ENCODE measurements around the gene C1orf94. TPM values are rescaled to one million over a fixed set of nuclear protein-coding genes. Genes with fewer than 3 reads are reported as not detected.

The C1orf94 gene
- total RNA-seq, 1 experiment from 2014 or later, result 6.0 TPM

- ChIA-PET CTCF (interaction anchor here (0.6 to 1.8 kb wide), 8 partner anchors 8 to 576 kb away, joined by 3 to 13 read pairs (median 4); partner anchors contain the start of gene C1orf94), POLR2A (interaction anchor here (0.6 to 5.0 kb wide), 7 partner anchors 9 to 473 kb away, joined by 3 to 29 read pairs (median 5); partner anchors contain the start of gene C1orf94)
- peak overlapping the region; percentile 86 for H3K27ac Mint-ChIP-seq
- no peaks in the 10 kb centered on the region for H3K9me3 Mint-ChIP-seq
- peak; percentile 80 for DNase-seq (ENCODE audit: low spot score)
- no peaks in the 10 kb centered on the region for H3K36me3 Mint-ChIP-seq
- peaks cover 37% of the 10 kb centered on the region for H3K4me1 Mint-ChIP-seq
- peak; percentile 37 for ATAC-seq
- no peaks in the 10 kb centered on the region; the same call in none of the 2 replicates for H3K27me3 Mint-ChIP-seq (ENCODE audit: low read depth)
- H3K4me3 Mint-ChIP-seq, result peak overlapping the region; percentile 90
- TF ChIP-seq, protein P1, sequence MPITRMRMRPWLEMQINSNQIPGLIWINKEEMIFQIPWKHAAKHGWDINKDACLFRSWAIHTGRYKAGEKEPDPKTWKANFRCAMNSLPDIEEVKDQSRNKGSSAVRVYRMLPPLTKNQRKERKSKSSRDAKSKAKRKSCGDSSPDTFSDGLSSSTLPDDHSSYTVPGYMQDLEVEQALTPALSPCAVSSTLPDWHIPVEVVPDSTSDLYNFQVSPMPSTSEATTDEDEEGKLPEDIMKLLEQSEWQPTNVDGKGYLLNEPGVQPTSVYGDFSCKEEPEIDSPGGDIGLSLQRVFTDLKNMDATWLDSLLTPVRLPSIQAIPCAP (CRISPR knock-in tag; IDR thresholded peaks at IDR 0.05), result no peak
- TF ChIP-seq JAZF1 (CRISPR knock-in tag; IDR thresholded peaks at IDR 0.05), result no peak
- TF ChIP-seq PREB (CRISPR knock-in tag; IDR thresholded peaks at IDR 0.05; ENCODE audit: borderline replicate concordance), result no peak
- no peak for TF ChIP-seq KAT7 (CRISPR knock-in tag; IDR thresholded peaks at IDR 0.05; ENCODE audit: borderline replicate concordance)
- TF ChIP-seq ZNF232 (CRISPR knock-in tag; IDR thresholded peaks at IDR 0.05), result no peak
- TF ChIP-seq, protein P2, sequence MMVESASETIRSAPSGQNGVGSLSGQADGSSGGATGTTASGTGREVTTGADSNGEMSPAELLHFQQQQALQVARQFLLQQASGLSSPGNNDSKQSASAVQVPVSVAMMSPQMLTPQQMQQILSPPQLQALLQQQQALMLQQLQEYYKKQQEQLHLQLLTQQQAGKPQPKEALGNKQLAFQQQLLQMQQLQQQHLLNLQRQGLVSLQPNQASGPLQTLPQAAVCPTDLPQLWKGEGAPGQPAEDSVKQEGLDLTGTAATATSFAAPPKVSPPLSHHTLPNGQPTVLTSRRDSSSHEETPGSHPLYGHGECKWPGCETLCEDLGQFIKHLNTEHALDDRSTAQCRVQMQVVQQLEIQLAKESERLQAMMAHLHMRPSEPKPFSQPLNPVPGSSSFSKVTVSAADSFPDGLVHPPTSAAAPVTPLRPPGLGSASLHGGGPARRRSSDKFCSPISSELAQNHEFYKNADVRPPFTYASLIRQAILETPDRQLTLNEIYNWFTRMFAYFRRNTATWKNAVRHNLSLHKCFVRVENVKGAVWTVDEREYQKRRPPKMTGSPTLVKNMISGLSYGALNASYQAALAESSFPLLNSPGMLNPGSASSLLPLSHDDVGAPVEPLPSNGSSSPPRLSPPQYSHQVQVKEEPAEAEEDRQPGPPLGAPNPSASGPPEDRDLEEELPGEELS (CRISPR knock-in tag; IDR thresholded peaks at IDR 0.05), result no peak
- TF ChIP-seq E2F4 (CRISPR knock-in tag; IDR thresholded peaks at IDR 0.05; ENCODE audit: borderline replicate concordance, low read depth), result no peak
- no peak for TF ChIP-seq IRF2 (CRISPR knock-in tag; IDR thresholded peaks at IDR 0.05; ENCODE audit: borderline replicate concordance, low read depth)
- no peak for TF ChIP-seq ERG (CRISPR knock-in tag; IDR thresholded peaks at IDR 0.05)
- no peak for TF ChIP-seq ELF4 (CRISPR knock-in tag; IDR thresholded peaks at IDR 0.05; ENCODE audit: low read depth)
- 0 out of 2 replicates have a peak, but pooled peaks have one; percentile 25 for TF ChIP-seq FOXK1 (CRISPR knock-in tag; IDR thresholded peaks at IDR 0.05)
- TF ChIP-seq ZBTB21 (CRISPR knock-in tag; IDR thresholded peaks at IDR 0.05; ENCODE audit: borderline replicate concordance), result no peak
- TF ChIP-seq RORB (CRISPR knock-in tag; IDR thresholded peaks at IDR 0.05), result no peak
- no peak for TF ChIP-seq MYBL2 (CRISPR knock-in tag; IDR thresholded peaks at IDR 0.05)
- no peak for TF ChIP-seq USF2 (CRISPR knock-in tag; IDR thresholded peaks at IDR 0.05)
- TF ChIP-seq GABPB1 (CRISPR knock-in tag; IDR thresholded peaks at IDR 0.05), result no peak
- peak; percentile 83 for TF ChIP-seq ETV6 (CRISPR knock-in tag; IDR thresholded peaks at IDR 0.05)
- no peak for TF ChIP-seq NR3C1 (CRISPR knock-in tag; conservative IDR thresholded peaks at IDR 0.05; ENCODE audit: low read depth)
- TF ChIP-seq, protein P3, sequence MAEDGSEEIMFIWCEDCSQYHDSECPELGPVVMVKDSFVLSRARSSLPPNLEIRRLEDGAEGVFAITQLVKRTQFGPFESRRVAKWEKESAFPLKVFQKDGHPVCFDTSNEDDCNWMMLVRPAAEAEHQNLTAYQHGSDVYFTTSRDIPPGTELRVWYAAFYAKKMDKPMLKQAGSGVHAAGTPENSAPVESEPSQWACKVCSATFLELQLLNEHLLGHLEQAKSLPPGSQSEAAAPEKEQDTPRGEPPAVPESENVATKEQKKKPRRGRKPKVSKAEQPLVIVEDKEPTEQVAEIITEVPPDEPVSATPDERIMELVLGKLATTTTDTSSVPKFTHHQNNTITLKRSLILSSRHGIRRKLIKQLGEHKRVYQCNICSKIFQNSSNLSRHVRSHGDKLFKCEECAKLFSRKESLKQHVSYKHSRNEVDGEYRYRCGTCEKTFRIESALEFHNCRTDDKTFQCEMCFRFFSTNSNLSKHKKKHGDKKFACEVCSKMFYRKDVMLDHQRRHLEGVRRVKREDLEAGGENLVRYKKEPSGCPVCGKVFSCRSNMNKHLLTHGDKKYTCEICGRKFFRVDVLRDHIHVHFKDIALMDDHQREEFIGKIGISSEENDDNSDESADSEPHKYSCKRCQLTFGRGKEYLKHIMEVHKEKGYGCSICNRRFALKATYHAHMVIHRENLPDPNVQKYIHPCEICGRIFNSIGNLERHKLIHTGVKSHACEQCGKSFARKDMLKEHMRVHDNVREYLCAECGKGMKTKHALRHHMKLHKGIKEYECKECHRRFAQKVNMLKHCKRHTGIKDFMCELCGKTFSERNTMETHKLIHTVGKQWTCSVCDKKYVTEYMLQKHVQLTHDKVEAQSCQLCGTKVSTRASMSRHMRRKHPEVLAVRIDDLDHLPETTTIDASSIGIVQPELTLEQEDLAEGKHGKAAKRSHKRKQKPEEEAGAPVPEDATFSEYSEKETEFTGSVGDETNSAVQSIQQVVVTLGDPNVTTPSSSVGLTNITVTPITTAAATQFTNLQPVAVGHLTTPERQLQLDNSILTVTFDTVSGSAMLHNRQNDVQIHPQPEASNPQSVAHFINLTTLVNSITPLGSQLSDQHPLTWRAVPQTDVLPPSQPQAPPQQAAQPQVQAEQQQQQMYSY (CRISPR knock-in tag; IDR thresholded peaks at IDR 0.05), result 0 out of 2 replicates have a peak, but pooled peaks have one; percentile 48
- TF ChIP-seq ARID4B (CRISPR knock-in tag; IDR thresholded peaks at IDR 0.05; ENCODE audit: borderline replicate concordance), result no peak
Observed at GRCh38 chr1:34166625-34167361, 9.9 kb upstream of the C1orf94 start.

Data from WTC11 (cell line).